Ovary (tissue), 9 donors: ENCODE results near the gene ARL13A. TPM values are rescaled to one million over a fixed set of nuclear protein-coding genes. Genes with fewer than 3 reads are reported as not detected.

Source experiments
- DNase-seq, 5 donors: peaks; one replicate each; pipeline ENCODE4 v3.0.0-alpha.2; 2019 to 2020
- H3K27ac ChIP-seq, 2 donors: fragments of 200-600 bp; one replicate each; pipeline versions ENCODE4 v1.5.1 to v1.8.0; 2019 to 2022
- H3K27me3 ChIP-seq: fragments of 200-600 bp; one replicate; pipeline ENCODE4 v1.8.0; 2022
- H3K36me3 ChIP-seq: fragments of 200-600 bp; sonication (generic); one replicate; pipeline ENCODE4 v1.5.1; 2019
- H3K4me1 ChIP-seq: one replicate; pipeline ENCODE4 v1.8.1; 2013; ENCODE audit warnings: mild to moderate bottlenecking, moderate library complexity; ENCODE audit not compliant: insufficient read depth
- H3K4me3 ChIP-seq: fragments of 200-600 bp; sonication (generic); one replicate; pipeline ENCODE4 v1.5.1; 2017
- H3K9me3 ChIP-seq, 2 donors: fragments of 200-600 bp in 1 of 2; sonication (generic) in 1 of 2; one replicate each; pipeline versions ENCODE4 v1.5.1 to v1.8.1; 2013 to 2019; ENCODE audit warnings: mild to moderate bottlenecking in 1 of 2, moderate library complexity in 1 of 2
- EP300 ChIP-seq: sonication (generic); formaldehyde crosslinking; IDR thresholded peaks from one replicate; pipeline ENCODE4 v1.6.1; 2017; ENCODE audit warnings: antibody characterized with exemption
- POLR2A ChIP-seq: fragments of 450-650 bp; IDR thresholded peaks from one replicate; pipeline ENCODE4 v1.6.1; 2017; ENCODE audit warnings: antibody characterized with exemption, mild to moderate bottlenecking, moderate library complexity
- WGBS, 3 donors: extraction: QIAGEN DNeasy Blood & Tissue Kit in 1 of 3; methylation state at CpG; one replicate each; pipeline versions ENCODE4 v1.1.5 to v1.1.7; 2013 to 2017; 5-methylcytosine and 5-hydroxymethylcytosine counted together
- intact Hi-C, 4 donors: fragments of 100-400 bp; cut with DNase I; formaldehyde crosslinking; loops; one replicate each; pipeline versions ENCODE4 v1.11.0 to v1.15.1; 2022 to 2023
- polyA plus RNA-seq, 2 donors: library from polyadenylated mRNA; stranded (reverse); fragments of 200-250 nt in 1 of 2; fragments of 350-450 nt in 1 of 2; fragmentation: Illumina TruSeq in 1 of 2; extraction: RNeasy Lipid Tissue Mini Kit (QIAGEN cat#74804) in 1 of 2; gene quantifications; one replicate each; pipeline ENCODE4 v1.2.3, GENCODE V29; 2013 to 2014
- total RNA-seq, 7 donors: library from RNA; depleted of rRNA in 2 of 7; stranded (reverse); fragments of >200 nt in 2 of 7; fragmentation: NEBNext Ultra II Directional in 3 of 7; extraction: Animal tissue kit (Norgen Biotek cat#: 25700) in 3 of 7; gene quantifications; one replicate each; pipeline versions ENCODE4 v1.1.0 to v1.2.4, GENCODE V29; 2016 to 2023
- TF ChIP-seq, protein P1 (sequence below), 3 donors: fragments of 450-650 bp in 2 of 3; fragments of 200-600 bp in 1 of 3; IDR thresholded peaks; one replicate each; pipeline versions ENCODE4 v1.5.1 to v1.8.0; 2016 to 2022; ENCODE audit warnings: antibody characterized with exemption in 3 of 3, mild to moderate bottlenecking in 1 of 3
- donor health status: DM: no; HTN: no; CAD: no; lungs with moderate emphysema.
- donor health status: DM: no; HTN: no; CAD: no.
- donor health status: Bipolar disorder and iron deficiency.
- donor health status: DM: yes; HTN: yes; CAD: no.
- donor health status: DM: no; HTN: no; CAD: no.
- donor health status: DM: yes; HTN: yes; CAD: no.

ARL13A gene
- total and polyA plus RNA-seq, 9 donors: not detected

GRCh38 chrX:100964362-100964761 is 5.1 kb upstream of the ARL13A start:
- no peaks in the 10 kb centered on the region for H3K36me3 ChIP-seq
- no peak overlapping the region for H3K4me3 ChIP-seq
- DNase-seq: no peak
- no peak overlapping the region for H3K27ac ChIP-seq
- no peaks in the 10 kb centered on the region for H3K27me3 ChIP-seq
- no peak for TF ChIP-seq POLR2A
- TF ChIP-seq, protein P1, sequence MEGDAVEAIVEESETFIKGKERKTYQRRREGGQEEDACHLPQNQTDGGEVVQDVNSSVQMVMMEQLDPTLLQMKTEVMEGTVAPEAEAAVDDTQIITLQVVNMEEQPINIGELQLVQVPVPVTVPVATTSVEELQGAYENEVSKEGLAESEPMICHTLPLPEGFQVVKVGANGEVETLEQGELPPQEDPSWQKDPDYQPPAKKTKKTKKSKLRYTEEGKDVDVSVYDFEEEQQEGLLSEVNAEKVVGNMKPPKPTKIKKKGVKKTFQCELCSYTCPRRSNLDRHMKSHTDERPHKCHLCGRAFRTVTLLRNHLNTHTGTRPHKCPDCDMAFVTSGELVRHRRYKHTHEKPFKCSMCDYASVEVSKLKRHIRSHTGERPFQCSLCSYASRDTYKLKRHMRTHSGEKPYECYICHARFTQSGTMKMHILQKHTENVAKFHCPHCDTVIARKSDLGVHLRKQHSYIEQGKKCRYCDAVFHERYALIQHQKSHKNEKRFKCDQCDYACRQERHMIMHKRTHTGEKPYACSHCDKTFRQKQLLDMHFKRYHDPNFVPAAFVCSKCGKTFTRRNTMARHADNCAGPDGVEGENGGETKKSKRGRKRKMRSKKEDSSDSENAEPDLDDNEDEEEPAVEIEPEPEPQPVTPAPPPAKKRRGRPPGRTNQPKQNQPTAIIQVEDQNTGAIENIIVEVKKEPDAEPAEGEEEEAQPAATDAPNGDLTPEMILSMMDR (IDR thresholded peaks at IDR 0.05): no peak
- no peak for TF ChIP-seq EP300
- intact Hi-C loops: no loop called here
- no peaks in the 10 kb centered on the region for H3K4me1 ChIP-seq
- H3K9me3 ChIP-seq: no peaks in the 10 kb centered on the region

- intact Hi-C loops: no loop called here
- H3K9me3 ChIP-seq: no peaks in the 10 kb centered on the region
- no peaks in the 10 kb centered on the region for H3K4me1 ChIP-seq
- H3K27ac ChIP-seq: no peak overlapping the region
- no peaks in the 10 kb centered on the region for H3K27me3 ChIP-seq
- H3K36me3 ChIP-seq: no peaks in the 10 kb centered on the region
- WGBS, 3 donors: 60 to 63% (median 63%) methylated on average over 1 of the region's 1 CpG
- DNase-seq: no peak
- H3K4me3 ChIP-seq: no peak overlapping the region
- TF ChIP-seq, protein P1 (IDR thresholded peaks at IDR 0.05): no peak
- no peak for TF ChIP-seq POLR2A
- TF ChIP-seq EP300: no peak
These were observed 428 bp downstream of the ARL13A start for GRCh38 chrX:100969936-100970335.

- no peaks in the 10 kb centered on the region for H3K9me3 ChIP-seq
- TF ChIP-seq, protein P1 (IDR thresholded peaks at IDR 0.05): no peak
- no peak for TF ChIP-seq POLR2A
- no peak for TF ChIP-seq EP300
- no peaks in the 10 kb centered on the region for H3K27me3 ChIP-seq
- H3K27ac ChIP-seq: no peak overlapping the region
- no peaks in the 10 kb centered on the region for H3K4me1 ChIP-seq
- intact Hi-C loops: no loop called here
- no peaks in the 10 kb centered on the region for H3K36me3 ChIP-seq
- no peak overlapping the region for H3K4me3 ChIP-seq
- WGBS, 3 donors: 95 to 97% (median 96%) methylated on average over 14 to 19 of the region's 19 CpGs
- DNase-seq: no peak
These were observed 3.9 kb downstream of the ARL13A start for GRCh38 chrX:100973411-100973810.

DNA sequence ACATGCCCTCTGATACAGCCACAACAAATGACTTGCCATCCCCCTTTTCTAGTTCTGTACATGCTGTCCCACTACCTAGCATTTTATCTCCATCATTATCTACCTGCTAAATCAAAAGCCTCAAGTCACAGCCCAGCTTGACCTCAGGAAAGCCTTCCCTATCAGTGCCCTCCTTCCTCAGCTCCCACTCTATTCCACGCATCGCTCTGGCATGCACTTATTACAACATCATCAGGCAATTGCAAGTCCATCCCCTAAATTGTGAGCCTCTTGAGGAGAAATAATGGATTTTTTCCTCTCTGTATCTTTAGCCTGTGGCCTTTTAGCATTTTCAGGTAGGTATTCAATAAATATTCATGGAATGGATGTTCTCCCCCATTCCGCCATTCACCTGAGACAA is 5.7 kb downstream of the ARL13A start:
- Histone ChIP-seq H3K36me3 (no peaks in the 10 kb centered on the region), H3K27me3 (no peaks in the 10 kb centered on the region), H3K9me3 (no peaks in the 10 kb centered on the region), H3K4me1 (no peaks in the 10 kb centered on the region), H3K4me3 (no peak overlapping the region), H3K27ac (no peak overlapping the region)
- TF ChIP-seq EP300: no peak
- TF ChIP-seq POLR2A: no peak
- TF ChIP-seq, protein P1 (IDR thresholded peaks at IDR 0.05): no peak
- 88 to 95% (median 92%) methylated on average over 3 of the region's 3 CpGs for WGBS, 3 donors
- no peak for DNase-seq
- intact Hi-C loops: no loop called here

DNA sequence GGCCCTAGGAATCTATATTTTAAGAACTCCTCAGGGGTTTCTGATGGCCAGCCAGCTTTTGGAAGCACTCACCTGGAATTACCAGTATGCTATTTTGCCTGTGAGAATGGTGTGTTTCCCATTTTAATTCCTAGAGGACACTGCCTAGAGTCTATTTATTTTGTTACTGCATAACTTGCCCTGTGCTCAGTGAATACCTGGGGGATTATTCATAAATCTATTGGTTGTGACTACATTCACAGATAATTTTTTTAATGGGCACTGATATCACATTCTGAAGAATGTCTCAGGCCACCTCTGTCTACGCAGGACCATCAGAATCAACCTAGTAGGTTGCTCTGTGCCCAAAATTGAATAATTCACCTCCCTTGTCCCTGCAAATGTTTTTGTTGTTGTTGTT is 6.7 kb downstream of the ARL13A start:
- Histone ChIP-seq H3K4me1 (no peaks in the 10 kb centered on the region), H3K27ac (no peak overlapping the region), H3K9me3 (no peaks in the 10 kb centered on the region), H3K36me3 (no peaks in the 10 kb centered on the region), H3K4me3 (no peak overlapping the region), H3K27me3 (no peaks in the 10 kb centered on the region)
- TF ChIP-seq, protein P1 (IDR thresholded peaks at IDR 0.05): no peak
- TF ChIP-seq EP300 (no peak), POLR2A (no peak)
- WGBS, 3 donors: 74 to 88% (median 84%) methylated on average over 1 of the region's 1 CpG
- intact Hi-C loops: no loop called here
- DNase-seq: no peak
